ENCODE results near the gene FIGLA.

DNA sequence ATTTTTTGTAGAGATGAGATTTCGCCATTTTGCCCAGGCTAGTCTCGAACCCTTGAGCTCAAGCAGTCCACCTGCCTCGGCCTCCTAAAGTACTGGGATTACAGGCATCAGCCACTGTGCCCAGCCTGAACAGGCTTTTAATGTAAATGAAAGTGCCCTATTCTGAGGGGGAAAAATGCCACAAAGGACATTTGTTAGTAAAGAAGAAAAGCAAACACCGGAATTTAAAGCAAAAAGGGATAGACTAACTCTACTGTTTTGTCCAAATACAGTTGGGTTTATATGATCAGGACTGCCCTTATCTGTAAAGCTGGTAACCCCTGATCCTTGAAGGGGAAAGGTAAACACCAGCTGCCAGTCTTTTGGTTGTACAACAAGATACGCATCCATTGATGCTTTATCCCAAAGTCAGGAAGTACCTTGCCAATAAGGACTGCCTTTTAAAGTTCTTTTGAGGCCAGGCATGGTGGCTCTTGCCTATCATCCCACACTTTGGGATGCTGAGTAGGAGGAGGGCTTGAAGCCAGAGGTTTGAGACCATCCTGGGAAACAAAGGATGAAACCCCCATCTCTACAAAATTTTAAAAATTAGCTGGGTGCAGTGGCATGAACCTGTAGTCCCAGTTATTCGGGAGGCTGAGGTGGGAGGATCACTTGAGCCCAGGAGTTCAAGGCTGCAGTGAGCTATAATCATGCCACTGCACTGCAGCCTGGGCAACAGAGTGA, 16.8 kb upstream of the FIGLA start:
- TF ChIP-seq, protein P1, sequence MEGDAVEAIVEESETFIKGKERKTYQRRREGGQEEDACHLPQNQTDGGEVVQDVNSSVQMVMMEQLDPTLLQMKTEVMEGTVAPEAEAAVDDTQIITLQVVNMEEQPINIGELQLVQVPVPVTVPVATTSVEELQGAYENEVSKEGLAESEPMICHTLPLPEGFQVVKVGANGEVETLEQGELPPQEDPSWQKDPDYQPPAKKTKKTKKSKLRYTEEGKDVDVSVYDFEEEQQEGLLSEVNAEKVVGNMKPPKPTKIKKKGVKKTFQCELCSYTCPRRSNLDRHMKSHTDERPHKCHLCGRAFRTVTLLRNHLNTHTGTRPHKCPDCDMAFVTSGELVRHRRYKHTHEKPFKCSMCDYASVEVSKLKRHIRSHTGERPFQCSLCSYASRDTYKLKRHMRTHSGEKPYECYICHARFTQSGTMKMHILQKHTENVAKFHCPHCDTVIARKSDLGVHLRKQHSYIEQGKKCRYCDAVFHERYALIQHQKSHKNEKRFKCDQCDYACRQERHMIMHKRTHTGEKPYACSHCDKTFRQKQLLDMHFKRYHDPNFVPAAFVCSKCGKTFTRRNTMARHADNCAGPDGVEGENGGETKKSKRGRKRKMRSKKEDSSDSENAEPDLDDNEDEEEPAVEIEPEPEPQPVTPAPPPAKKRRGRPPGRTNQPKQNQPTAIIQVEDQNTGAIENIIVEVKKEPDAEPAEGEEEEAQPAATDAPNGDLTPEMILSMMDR (IDR thresholded peaks at IDR 0.05 in 2 of 3, conservative IDR thresholded peaks at IDR 0.05 in 1 of 3; ENCODE audit: borderline replicate concordance in 1 of 3, insufficient read depth in 1 of 3, low read depth in 2 of 3, low read length in 2 of 3), result no peak
- TF ChIP-seq POLR2A (IDR thresholded peaks at IDR 0.05; ENCODE audit: borderline replicate concordance, extremely low read depth, insufficient read depth, insufficient read length), result no peak
- no peak for TF ChIP-seq EZH2 (IDR thresholded peaks at IDR 0.05)
- no peak for TF ChIP-seq REST (IDR thresholded peaks at IDR 0.05; ENCODE audit: low read depth)
- TF ChIP-seq, protein P2, sequence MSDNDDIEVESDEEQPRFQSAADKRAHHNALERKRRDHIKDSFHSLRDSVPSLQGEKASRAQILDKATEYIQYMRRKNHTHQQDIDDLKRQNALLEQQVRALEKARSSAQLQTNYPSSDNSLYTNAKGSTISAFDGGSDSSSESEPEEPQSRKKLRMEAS (IDR thresholded peaks at IDR 0.05), result no peak
- TF ChIP-seq ZBTB33 (IDR thresholded peaks at IDR 0.05; ENCODE audit: extremely low read depth, insufficient replicate concordance, low read length), result no peak
- no peak for TF ChIP-seq TCF7L2 (IDR thresholded peaks at IDR 0.05; ENCODE audit: borderline replicate concordance, extremely low read depth, insufficient read depth, insufficient read length)
- TF ChIP-seq SIN3A (IDR thresholded peaks at IDR 0.05; ENCODE audit: low read depth), result no peak
- no peak for TF ChIP-seq POLR2AphosphoS5 (IDR thresholded peaks at IDR 0.05; ENCODE audit: low read depth, low read length)
- TF ChIP-seq EZH2phosphoT487 (IDR thresholded peaks at IDR 0.05; ENCODE audit: borderline replicate concordance), result no peak
- TF ChIP-seq JUND (IDR thresholded peaks at IDR 0.05), result no peak
